Activated CD4-positive, alpha-beta T cell treated with anti-CD3 and anti-CD28 coated beads, Interleukin-2, amount 50 U/mL, for 24 hours (primary cell): ENCODE results near the gene UPF2.
A peak's percentile ranks its signal among the peaks of the same experiment; 100 is the strongest.

ENCODE experiments used
- DNase-seq, 2 donors: peaks; one replicate each; pipeline ENCODE4 v3.0.0-alpha.2; 2020; ENCODE audit warnings: low read depth in 1 of 2, low spot score in 1 of 2

UPF2 gene

DNA sequence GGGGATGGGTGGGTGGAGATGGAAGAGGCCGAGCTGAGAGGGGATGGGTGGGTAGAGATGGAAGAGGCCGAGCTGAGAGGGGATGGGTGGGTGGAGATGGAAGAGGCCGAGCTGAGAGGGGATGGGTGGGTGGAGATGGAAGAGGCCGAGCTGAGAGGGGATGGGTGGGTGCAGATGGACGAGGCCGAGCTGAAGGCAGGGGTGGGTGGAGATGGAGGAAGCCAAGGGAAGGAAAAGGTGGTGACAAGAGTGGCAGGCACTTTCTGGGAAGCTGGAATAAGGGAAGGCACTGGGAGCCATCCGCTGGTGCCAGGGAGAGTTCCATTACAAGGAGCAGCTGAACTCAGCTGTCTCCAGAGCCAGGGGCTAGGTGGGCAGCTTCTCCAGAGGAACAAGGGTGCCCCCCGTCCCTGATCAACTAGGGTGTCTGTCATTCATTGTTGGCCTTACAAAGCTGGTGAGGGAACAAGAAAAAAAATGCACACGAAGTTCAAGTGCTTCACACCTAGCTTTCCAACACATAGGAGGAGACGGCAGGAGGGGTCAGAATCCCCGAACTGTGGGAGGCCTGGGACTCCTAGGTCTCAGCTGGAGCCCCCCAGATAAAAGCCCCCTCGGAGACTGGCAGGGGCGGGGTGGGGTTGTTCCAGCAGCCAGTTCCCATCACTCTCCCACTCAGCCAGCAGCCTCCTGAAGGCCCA, 157.0 kb downstream of the UPF2 start:
- DNase-seq: no peak

GRCh38 chr10:11884706-11885423, 157.7 kb downstream of the UPF2 start:
- no peak for DNase-seq

- DNase-seq: no peak
These were observed 159.8 kb downstream of the UPF2 start for GRCh38 chr10:11882646-11883375.

- no peak for DNase-seq
These were observed 160.9 kb downstream of the UPF2 start for GRCh38 chr10:11881477-11882417.

DNA sequence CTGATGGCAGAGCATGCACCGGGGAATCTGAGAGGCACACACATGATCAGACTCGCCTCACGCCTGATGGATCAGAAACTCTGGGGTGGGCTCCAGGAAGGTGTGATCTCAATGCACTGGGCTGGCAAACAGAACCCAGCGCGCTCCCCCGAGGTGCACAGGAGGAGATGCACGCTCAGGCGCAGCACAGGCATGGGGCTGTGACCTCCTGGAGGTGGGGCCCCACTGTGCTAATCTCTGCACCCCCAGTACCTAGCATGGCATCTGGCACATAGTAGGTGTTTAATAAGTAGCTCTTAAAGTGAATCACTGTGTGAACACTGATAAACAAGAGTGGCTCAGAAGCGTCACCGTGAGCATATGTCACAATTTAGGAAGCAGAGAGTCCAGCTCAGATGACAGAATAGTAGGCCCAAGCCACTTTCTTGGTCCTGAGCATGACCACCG, 161.6 kb downstream of the UPF2 start:
- DNase-seq: no peak

DNA sequence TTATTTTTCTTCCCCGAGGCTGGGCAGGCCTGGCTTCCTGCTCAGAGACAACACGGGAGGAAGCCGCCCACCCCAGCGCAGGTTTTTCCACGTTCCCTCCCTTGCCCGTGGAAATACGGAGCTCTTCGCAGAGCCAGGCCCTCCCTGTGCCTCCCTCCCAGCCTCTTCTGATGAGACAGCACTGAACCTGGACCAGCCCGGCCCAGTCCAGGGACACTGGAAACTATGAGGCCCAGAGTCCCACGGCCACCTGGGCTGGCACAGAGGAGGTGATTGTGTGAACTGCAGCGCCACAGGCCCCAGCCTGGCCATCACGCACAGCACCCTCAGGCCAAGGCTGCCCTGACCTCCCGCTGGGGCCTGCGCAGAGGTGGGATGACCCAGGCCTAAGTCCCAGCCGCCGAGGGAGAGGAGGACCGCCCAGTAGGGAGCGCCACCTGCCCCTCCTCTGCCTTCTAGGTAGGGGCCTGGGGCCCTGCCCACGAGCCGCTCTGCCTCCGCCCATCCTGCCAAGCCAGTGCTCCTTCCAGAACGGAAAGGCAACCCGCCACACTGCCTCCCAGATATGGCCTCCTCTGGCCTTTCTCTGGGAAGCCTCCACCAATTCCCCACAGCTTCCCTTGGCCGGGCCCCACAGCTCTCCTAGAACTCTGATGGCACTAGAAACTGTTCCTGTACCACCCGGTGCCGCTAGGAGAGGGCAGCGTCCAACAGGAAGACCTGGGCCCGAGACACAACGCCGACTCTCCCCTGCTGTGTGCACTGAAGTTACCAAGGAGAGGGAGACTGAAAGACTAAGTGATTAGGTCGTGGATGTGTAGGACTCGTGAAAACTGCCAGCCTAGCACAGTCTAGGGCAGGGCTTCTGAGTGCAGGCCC, 162.2 kb downstream of the UPF2 start:
- DNase-seq: no peak

GRCh38 chr10:11879387-11880094, 163.1 kb downstream of the UPF2 start:
- DNase-seq: no peak

DNA sequence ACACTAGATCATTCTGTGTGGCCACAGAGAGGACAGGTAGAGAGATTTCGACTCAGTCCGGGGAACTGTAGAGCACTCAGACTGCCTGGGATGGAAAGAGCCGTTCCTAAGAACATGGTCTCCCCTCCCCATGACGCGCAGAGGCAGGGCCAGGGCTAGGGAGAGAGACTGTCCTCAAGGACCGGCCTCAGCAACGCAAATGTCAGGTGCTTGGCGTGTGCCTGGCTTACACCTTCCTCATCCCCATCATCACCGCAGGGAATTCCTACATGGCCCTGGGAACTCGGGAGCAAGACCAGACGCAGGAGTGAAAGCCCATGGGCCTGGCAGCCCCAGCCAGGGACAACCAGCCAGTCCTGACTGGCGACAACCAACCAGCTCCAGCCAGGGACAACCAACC, 163.8 kb downstream of the UPF2 start:
- no peak for DNase-seq

DNA sequence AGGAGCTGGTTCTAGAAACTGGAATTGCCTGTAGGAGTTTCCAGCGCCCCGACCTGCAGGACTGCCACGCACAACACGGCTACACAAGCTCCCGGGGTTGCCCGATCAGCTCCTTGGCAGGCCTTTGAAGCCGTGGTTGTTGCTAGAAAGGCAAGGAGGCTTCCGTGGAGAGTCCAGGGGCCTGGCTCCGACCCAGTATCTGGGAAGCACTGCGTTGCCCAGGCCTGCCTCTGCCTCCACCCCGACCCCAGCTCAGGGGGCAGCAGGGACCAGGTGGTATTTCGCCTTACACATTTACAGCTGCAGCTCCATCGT, 165.1 kb downstream of the UPF2 start:
- no peak for DNase-seq

DNA sequence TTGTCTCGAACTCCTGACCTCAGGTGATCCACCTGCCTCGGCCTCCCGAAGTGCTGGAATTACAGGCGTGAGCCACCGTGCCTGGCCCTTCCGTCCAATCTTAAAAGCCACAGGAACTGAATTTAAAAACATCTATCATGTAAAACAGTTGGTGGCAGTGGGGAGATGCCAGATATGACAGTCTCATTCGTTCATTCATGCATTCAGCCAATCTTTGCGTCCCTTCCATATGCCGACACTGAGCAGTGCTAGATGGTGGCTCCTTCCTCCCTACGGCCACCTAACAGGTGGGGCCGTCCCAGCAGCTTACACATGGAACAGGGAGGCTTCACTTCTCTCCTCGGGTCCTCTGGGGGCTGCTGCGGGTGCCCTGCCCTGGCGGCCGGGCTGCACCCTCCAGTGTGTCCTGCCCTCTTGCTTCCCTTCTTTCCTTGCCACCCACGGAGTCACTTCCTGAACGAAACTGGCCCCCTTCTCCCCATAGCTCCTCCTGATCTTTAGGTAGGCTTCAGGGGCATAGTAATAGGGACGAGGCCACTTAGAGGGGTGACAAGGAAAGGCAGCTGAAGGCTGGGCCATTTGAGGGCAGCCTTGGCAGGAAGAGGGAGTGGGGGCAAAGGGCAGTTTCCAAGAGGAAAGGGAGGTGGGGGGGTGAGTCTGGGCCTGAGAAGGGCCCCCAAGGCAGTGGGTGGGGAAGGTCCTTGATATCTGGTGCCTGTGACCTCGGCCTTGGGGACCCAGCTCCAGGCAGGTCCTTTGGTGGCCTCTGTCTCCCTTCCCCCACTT, 165.6 kb downstream of the UPF2 start:
- DNase-seq: no peak

GRCh38 chr10:11876324-11876723, 166.3 kb downstream of the UPF2 start:
- DNase-seq: no peak

DNA sequence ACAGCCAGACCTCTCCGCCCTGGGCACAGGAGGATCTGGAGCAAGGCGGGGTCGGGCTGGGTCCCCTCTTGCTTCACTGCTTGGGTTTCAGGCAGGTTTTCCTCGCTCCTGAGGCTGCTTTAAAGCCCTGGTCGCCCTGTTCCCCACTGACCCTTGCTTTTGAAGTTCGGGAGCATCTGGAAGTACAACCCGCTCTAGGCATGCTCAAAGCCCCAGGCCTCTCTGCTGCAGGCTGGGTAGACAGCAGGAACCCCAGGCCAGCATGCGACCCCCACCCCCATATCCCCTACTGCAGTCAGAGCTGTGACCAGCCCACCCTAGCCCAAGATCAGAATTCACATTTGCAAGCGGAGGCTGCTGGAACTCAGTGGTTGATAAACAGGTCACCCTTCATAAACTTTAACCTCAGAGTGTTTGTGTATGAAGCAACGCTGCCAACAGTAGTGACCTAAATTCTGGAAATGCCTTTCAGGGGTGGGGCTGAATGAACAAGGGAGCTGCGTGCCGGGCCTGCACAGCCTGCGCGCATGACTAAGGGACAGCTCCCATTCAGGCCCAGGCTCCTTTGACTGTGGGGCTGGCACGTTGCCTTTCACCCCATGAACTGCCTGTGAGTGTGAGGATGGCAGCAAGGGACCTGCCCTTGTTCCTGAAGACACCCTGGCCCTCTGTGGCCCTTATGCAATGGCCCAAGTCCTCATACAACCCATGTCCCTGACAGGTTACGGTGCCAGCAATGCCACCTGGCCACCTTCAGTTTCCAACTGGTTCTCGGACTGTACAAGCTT, 166.9 kb downstream of the UPF2 start:
- DNase-seq: no peak

GRCh38 chr10:11874568-11875493, 167.8 kb downstream of the UPF2 start:
- DNase-seq: peak in 1 of 2 donors; percentile 22

DNA sequence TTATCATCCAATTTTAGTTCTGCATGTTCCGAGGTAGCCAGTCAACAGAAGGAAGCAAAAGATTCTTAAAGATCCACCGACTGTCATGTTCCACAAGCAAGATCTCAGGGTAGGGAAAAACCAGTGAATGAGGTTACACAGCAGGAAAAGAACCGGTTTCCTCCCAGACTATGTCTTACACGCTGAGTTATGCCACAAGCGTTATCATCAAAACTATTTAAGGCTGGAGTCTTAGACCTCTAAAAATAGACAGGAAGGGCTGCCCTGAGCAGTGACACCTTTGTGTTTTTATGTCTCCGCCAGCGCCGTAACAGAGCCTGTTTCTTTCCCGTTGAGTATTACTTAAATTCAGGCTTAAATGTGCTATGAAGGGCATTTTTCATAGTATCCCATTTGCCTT, 171.1 kb downstream of the UPF2 start:
- no peak for DNase-seq

GRCh38 chr10:11870900-11871400, 171.7 kb downstream of the UPF2 start:
- DNase-seq: no peak

DNA sequence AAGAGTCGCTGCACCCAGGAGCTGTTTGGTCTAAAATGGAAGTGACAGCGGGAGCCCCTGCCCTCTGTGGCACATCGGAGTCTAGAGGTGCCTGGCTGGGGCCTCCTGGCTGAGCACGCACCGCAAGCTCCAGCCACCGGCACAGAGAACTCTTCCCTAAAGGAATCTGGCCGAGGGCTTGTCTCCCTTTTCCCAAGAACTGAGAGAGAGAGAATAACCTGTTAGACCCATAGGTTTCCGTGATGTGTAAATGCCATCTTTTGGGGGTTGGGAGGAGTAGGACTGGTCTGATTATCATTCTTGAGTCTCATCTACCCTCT, 172.2 kb downstream of the UPF2 start:
- DNase-seq: no peak
